ENCODE data around the gene LRRC14B.

Gene LRRC14B

GRCh38 chr5:197892-198489 is 6.7 kb downstream of the LRRC14B start:
- Histone ChIP-seq H3K9ac (ENCODE audit: low read depth in 1 of 2, low read length in 2 of 2) (no peak overlapping the region), H3K4me3 (ENCODE audit: low read depth in 1 of 2, low read length in 2 of 2) (no peak overlapping the region), H3K9me3 (ENCODE audit: control insufficient read depth in 1 of 2, low read length in 2 of 2) (no peaks in the 10 kb centered on the region), H3K27ac (ENCODE audit: low read depth, low read length) (no peak overlapping the region), H3K4me1 (ENCODE audit: control insufficient read depth in 1 of 2, insufficient read depth in 2 of 2, low read length in 2 of 2) (no peaks in the 10 kb centered on the region), H3K36me3 (ENCODE audit: control insufficient read depth in 1 of 2, insufficient read depth in 2 of 2, low read length in 2 of 2) (no peaks in the 10 kb centered on the region), H3K27me3 (ENCODE audit: control insufficient read depth in 1 of 2, insufficient read depth in 2 of 2, low read length in 2 of 2) (no peaks in the 10 kb centered on the region)

- Histone ChIP-seq H3K36me3 (ENCODE audit: control insufficient read depth in 1 of 2, insufficient read depth in 2 of 2, low read length in 2 of 2) (peaks cover 4 to 7% of the 10 kb centered on the region in 2 donors), H3K27me3 (ENCODE audit: control insufficient read depth in 1 of 2, insufficient read depth in 2 of 2, low read length in 2 of 2) (no peaks in the 10 kb centered on the region), H3K27ac (ENCODE audit: low read depth, low read length) (no peak overlapping the region), H3K4me3 (ENCODE audit: low read depth in 1 of 2, low read length in 2 of 2) (no peak overlapping the region), H3K9me3 (ENCODE audit: control insufficient read depth in 1 of 2, low read length in 2 of 2) (no peaks in the 10 kb centered on the region), H3K4me1 (ENCODE audit: control insufficient read depth in 1 of 2, insufficient read depth in 2 of 2, low read length in 2 of 2) (no peaks in the 10 kb centered on the region), H3K9ac (ENCODE audit: low read depth in 1 of 2, low read length in 2 of 2) (no peak overlapping the region)
These were observed 7.4 kb downstream of the LRRC14B start for GRCh38 chr5:198516-199196.

- H3K36me3 ChIP-seq (ENCODE audit: control insufficient read depth in 1 of 2, insufficient read depth in 2 of 2, low read length in 2 of 2): peaks cover 9 to 14% of the 10 kb centered on the region in 2 donors
- H3K27ac ChIP-seq (ENCODE audit: low read depth, low read length): no peak overlapping the region
- H3K27me3 ChIP-seq (ENCODE audit: control insufficient read depth in 1 of 2, insufficient read depth in 2 of 2, low read length in 2 of 2): no peaks in the 10 kb centered on the region
- H3K4me3 ChIP-seq (ENCODE audit: low read depth in 1 of 2, low read length in 2 of 2): no peak overlapping the region
- H3K4me1 ChIP-seq (ENCODE audit: control insufficient read depth in 1 of 2, insufficient read depth in 2 of 2, low read length in 2 of 2): no peaks in the 10 kb centered on the region
- no peaks in the 10 kb centered on the region for H3K9me3 ChIP-seq (ENCODE audit: control insufficient read depth in 1 of 2, low read length in 2 of 2)
- no peak overlapping the region for H3K9ac ChIP-seq (ENCODE audit: low read depth in 1 of 2, low read length in 2 of 2)
These were observed 8.1 kb downstream of the LRRC14B start for GRCh38 chr5:199197-199949.

- no peaks in the 10 kb centered on the region for H3K27me3 ChIP-seq (ENCODE audit: control insufficient read depth in 1 of 2, insufficient read depth in 2 of 2, low read length in 2 of 2)
- H3K36me3 ChIP-seq (ENCODE audit: control insufficient read depth in 1 of 2, insufficient read depth in 2 of 2, low read length in 2 of 2): peaks cover 14 to 18% of the 10 kb centered on the region in 2 donors
- H3K27ac ChIP-seq (ENCODE audit: low read depth, low read length): no peak overlapping the region
- no peak overlapping the region for H3K4me3 ChIP-seq (ENCODE audit: low read depth in 1 of 2, low read length in 2 of 2)
- H3K9me3 ChIP-seq (ENCODE audit: control insufficient read depth in 1 of 2, low read length in 2 of 2): no peaks in the 10 kb centered on the region
- no peak overlapping the region for H3K9ac ChIP-seq (ENCODE audit: low read depth in 1 of 2, low read length in 2 of 2)
- no peaks in the 10 kb centered on the region for H3K4me1 ChIP-seq (ENCODE audit: control insufficient read depth in 1 of 2, insufficient read depth in 2 of 2, low read length in 2 of 2)
These were observed 8.8 kb downstream of the LRRC14B start for GRCh38 chr5:199950-200645.

GRCh38 chr5:200985-201384 is 9.7 kb downstream of the LRRC14B start:
- H3K9me3 ChIP-seq (ENCODE audit: control insufficient read depth in 1 of 2, low read length in 2 of 2): no peaks in the 10 kb centered on the region
- peaks cover 14 to 22% of the 10 kb centered on the region in 2 donors for H3K36me3 ChIP-seq (ENCODE audit: control insufficient read depth in 1 of 2, insufficient read depth in 2 of 2, low read length in 2 of 2)
- H3K27ac ChIP-seq (ENCODE audit: low read depth, low read length): no peak overlapping the region
- H3K4me3 ChIP-seq (ENCODE audit: low read depth in 1 of 2, low read length in 2 of 2): no peak overlapping the region
- H3K27me3 ChIP-seq (ENCODE audit: control insufficient read depth in 1 of 2, insufficient read depth in 2 of 2, low read length in 2 of 2): no peaks in the 10 kb centered on the region
- no peaks in the 10 kb centered on the region for H3K4me1 ChIP-seq (ENCODE audit: control insufficient read depth in 1 of 2, insufficient read depth in 2 of 2, low read length in 2 of 2)
- no peak overlapping the region for H3K9ac ChIP-seq (ENCODE audit: low read depth in 1 of 2, low read length in 2 of 2)

GRCh38 chr5:201672-202071 is 10.4 kb downstream of the LRRC14B start:
- H3K36me3 ChIP-seq (ENCODE audit: control insufficient read depth in 1 of 2, insufficient read depth in 2 of 2, low read length in 2 of 2): peaks cover 14 to 22% of the 10 kb centered on the region in 2 donors
- no peaks in the 10 kb centered on the region for H3K9me3 ChIP-seq (ENCODE audit: control insufficient read depth in 1 of 2, low read length in 2 of 2)
- no peaks in the 10 kb centered on the region for H3K27me3 ChIP-seq (ENCODE audit: control insufficient read depth in 1 of 2, insufficient read depth in 2 of 2, low read length in 2 of 2)
- no peak overlapping the region for H3K4me3 ChIP-seq (ENCODE audit: low read depth in 1 of 2, low read length in 2 of 2)
- H3K4me1 ChIP-seq (ENCODE audit: control insufficient read depth in 1 of 2, insufficient read depth in 2 of 2, low read length in 2 of 2): no peaks in the 10 kb centered on the region
- H3K9ac ChIP-seq (ENCODE audit: low read depth in 1 of 2, low read length in 2 of 2): no peak overlapping the region
- no peak overlapping the region for H3K27ac ChIP-seq (ENCODE audit: low read depth, low read length)

GRCh38 chr5:203246-203930 is 12.1 kb downstream of the LRRC14B start:
- no peak overlapping the region for H3K9ac ChIP-seq (ENCODE audit: low read depth in 1 of 2, low read length in 2 of 2)
- no peaks in the 10 kb centered on the region for H3K4me1 ChIP-seq (ENCODE audit: control insufficient read depth in 1 of 2, insufficient read depth in 2 of 2, low read length in 2 of 2)
- H3K36me3 ChIP-seq (ENCODE audit: control insufficient read depth in 1 of 2, insufficient read depth in 2 of 2, low read length in 2 of 2): peaks cover 14 to 31% of the 10 kb centered on the region in 2 donors
- no peak overlapping the region for H3K4me3 ChIP-seq (ENCODE audit: low read depth in 1 of 2, low read length in 2 of 2)
- no peaks in the 10 kb centered on the region for H3K9me3 ChIP-seq (ENCODE audit: control insufficient read depth in 1 of 2, low read length in 2 of 2)
- H3K27me3 ChIP-seq (ENCODE audit: control insufficient read depth in 1 of 2, insufficient read depth in 2 of 2, low read length in 2 of 2): no peaks in the 10 kb centered on the region
- no peak overlapping the region for H3K27ac ChIP-seq (ENCODE audit: low read depth, low read length)

- H3K4me1 ChIP-seq (ENCODE audit: control insufficient read depth in 1 of 2, insufficient read depth in 2 of 2, low read length in 2 of 2): no peaks in the 10 kb centered on the region
- no peak overlapping the region for H3K4me3 ChIP-seq (ENCODE audit: low read depth in 1 of 2, low read length in 2 of 2)
- no peaks in the 10 kb centered on the region for H3K9me3 ChIP-seq (ENCODE audit: control insufficient read depth in 1 of 2, low read length in 2 of 2)
- no peak overlapping the region for H3K9ac ChIP-seq (ENCODE audit: low read depth in 1 of 2, low read length in 2 of 2)
- no peak overlapping the region for H3K27ac ChIP-seq (ENCODE audit: low read depth, low read length)
- H3K36me3 ChIP-seq (ENCODE audit: control insufficient read depth in 1 of 2, insufficient read depth in 2 of 2, low read length in 2 of 2): peaks cover 14 to 31% of the 10 kb centered on the region in 2 donors
- no peaks in the 10 kb centered on the region for H3K27me3 ChIP-seq (ENCODE audit: control insufficient read depth in 1 of 2, insufficient read depth in 2 of 2, low read length in 2 of 2)
These were observed 12.7 kb downstream of the LRRC14B start for GRCh38 chr5:204001-204400.

- Histone ChIP-seq H3K9me3 (ENCODE audit: control insufficient read depth in 1 of 2, low read length in 2 of 2) (no peaks in the 10 kb centered on the region), H3K27me3 (ENCODE audit: control insufficient read depth in 1 of 2, insufficient read depth in 2 of 2, low read length in 2 of 2) (no peaks in the 10 kb centered on the region), H3K4me1 (ENCODE audit: control insufficient read depth in 1 of 2, insufficient read depth in 2 of 2, low read length in 2 of 2) (no peaks in the 10 kb centered on the region), H3K9ac (ENCODE audit: low read depth in 1 of 2, low read length in 2 of 2) (no peak overlapping the region), H3K36me3 (ENCODE audit: control insufficient read depth in 1 of 2, insufficient read depth in 2 of 2, low read length in 2 of 2) (peaks cover 14 to 31% of the 10 kb centered on the region in 2 donors), H3K27ac (ENCODE audit: low read depth, low read length) (no peak overlapping the region), H3K4me3 (ENCODE audit: low read depth in 1 of 2, low read length in 2 of 2) (no peak overlapping the region)
These were observed 13.2 kb downstream of the LRRC14B start for GRCh38 chr5:204462-204861.
